ENCODE data around the gene CYS1.

Gene CYS1

DNA sequence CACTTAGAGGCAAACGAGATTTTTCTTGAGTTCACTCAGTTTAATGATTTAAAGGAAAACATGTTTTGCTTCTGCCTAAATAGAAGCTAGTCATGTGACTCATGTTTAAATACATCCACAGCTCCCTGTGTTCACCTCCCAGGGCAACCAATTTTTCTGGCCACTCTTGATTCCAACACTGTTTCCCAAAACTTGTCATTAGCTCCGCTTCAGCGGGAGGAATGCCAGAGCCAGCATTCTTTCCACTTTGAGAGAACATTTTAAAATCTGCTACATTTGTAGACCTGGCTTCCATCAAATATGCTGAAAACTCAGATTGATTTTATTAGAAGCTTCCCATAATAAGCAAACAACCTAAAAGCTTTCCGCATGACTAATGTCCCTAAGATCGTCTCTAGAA lies 2.8 kb upstream of the CYS1 start:
- H3K36me3 Mint-ChIP-seq, result no peaks in the 10 kb centered on the region
- H3K27me3 Mint-ChIP-seq, result peaks cover 43% of the 10 kb centered on the region
- no peak overlapping the region for H3K4me3 Mint-ChIP-seq
- H3K27ac Mint-ChIP-seq, result no peak overlapping the region
- peaks cover 14% of the 10 kb centered on the region for H3K4me1 Mint-ChIP-seq
- H3K9me3 Mint-ChIP-seq, result no peaks in the 10 kb centered on the region

DNA sequence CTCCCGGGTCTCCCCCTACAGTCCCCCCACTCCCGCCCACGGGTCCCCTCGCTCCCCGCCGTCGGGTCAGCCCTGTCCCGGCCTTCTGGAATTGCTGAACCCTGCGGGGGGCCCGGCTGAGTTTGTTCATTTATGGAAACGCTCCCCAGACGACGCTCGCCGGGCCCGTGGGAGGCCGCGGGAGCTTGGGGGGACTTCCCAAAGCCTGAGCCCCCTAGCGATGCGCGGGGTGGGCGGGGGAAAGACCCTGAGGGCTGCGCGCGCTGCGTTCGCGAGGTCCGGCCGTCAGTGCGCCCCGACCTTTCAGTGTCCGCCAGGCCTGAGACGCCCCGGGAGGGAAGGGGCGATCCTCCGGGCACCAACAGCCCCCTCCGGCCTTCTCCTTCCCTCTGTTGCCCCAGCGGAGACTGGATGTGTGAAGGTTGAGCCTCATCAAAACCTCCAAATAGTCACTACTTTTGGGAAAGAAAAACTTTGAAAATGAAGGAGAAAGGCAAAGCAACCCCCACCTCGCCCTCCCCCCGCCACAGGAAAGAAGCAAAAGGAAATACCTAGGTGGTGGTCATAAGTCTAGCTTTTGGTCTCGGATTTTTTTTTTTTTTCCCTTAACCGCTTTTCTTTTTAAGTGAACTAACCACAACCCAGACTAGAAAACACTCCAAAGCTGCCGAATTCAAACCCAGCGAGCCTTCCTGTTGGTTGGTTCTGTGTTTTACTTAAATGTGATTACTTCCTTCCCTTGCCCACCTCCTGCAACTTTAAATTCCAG lies 509 bp upstream of the CYS1 start:
- Mint-ChIP-seq H3K27me3 (peaks cover 56% of the 10 kb centered on the region), H3K9me3 (no peaks in the 10 kb centered on the region), H3K4me1 (peaks cover 14% of the 10 kb centered on the region), H3K36me3 (no peaks in the 10 kb centered on the region), H3K27ac (no peak overlapping the region), H3K4me3 (peak overlapping the region; percentile 81)

GRCh38 chr2:10079266-10079869 lies 843 bp downstream of the CYS1 start:
- Mint-ChIP-seq H3K4me1 (peaks cover 14% of the 10 kb centered on the region), H3K36me3 (no peaks in the 10 kb centered on the region), H3K9me3 (no peaks in the 10 kb centered on the region), H3K4me3 (peak overlapping the region; percentile 81), H3K27ac (peak overlapping the region; percentile 66), H3K27me3 (peaks cover 54% of the 10 kb centered on the region)

DNA sequence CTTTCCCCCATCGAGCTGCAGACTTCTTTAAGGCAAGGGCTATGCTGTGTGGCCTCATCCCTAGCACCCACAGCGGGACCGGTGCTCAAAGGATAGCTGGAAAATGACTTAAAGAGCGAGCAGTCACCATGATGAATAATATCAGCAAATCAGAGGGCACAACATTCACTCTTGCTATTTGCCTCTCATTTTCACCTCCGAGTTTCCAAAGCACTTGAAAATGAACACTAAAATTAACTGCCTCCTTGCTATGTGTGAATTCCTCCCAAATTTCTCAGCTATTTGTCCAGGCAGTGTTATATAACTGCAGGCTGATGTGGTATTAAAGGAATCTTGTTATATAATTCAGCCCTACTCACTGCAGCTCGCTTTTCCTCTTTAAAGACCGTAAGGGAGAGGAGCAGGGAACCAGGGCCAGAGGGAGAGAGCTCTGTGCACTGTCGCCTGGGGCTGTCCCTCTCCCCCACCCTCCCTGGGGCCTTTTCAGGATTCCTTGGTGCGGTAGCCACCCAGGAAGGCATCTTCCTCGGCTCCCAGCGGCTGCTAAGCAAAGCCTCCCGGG lies 1.4 kb downstream of the CYS1 start:
- H3K4me1 Mint-ChIP-seq, result peaks cover 14% of the 10 kb centered on the region
- peaks cover 54% of the 10 kb centered on the region for H3K27me3 Mint-ChIP-seq

DNA sequence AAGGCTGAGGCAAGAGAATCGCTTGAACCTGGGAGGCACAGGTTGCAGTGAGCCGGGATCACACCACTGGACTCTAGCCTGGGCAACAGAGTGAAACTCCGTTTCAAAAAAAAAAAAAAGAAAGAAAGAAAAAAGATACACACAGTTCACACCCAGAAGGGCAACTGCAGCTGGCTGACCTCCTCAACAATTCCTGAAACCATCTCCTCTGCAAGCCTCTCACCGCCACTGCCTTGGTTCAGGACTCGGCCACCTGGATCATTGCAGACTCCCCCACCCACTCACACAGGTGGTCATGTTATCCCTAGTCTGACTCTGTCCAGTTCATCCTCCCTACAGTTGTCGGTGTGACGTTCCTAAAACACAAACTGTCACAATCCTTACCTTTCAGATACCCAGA lies 2.2 kb downstream of the CYS1 start:
- no peaks in the 10 kb centered on the region for H3K36me3 Mint-ChIP-seq
- H3K9me3 Mint-ChIP-seq, result no peaks in the 10 kb centered on the region
- no peak overlapping the region for H3K4me3 Mint-ChIP-seq
- peaks cover 14% of the 10 kb centered on the region for H3K4me1 Mint-ChIP-seq
- peak overlapping the region; percentile 53 for H3K27ac Mint-ChIP-seq
- peaks cover 46% of the 10 kb centered on the region for H3K27me3 Mint-ChIP-seq

More for the DNA sequence above, 1.4 kb downstream of the CYS1 start:
- H3K27ac Mint-ChIP-seq, result peak overlapping the region; percentile 66
- no peaks in the 10 kb centered on the region for H3K9me3 Mint-ChIP-seq
- peak overlapping the region; percentile 81 for H3K4me3 Mint-ChIP-seq
- H3K36me3 Mint-ChIP-seq, result no peaks in the 10 kb centered on the region

- no peaks in the 10 kb centered on the region for H3K9me3 Mint-ChIP-seq
- no peak overlapping the region for H3K27ac Mint-ChIP-seq
- H3K36me3 Mint-ChIP-seq, result no peaks in the 10 kb centered on the region
- H3K4me3 Mint-ChIP-seq, result no peak overlapping the region
- H3K4me1 Mint-ChIP-seq, result peaks cover 19% of the 10 kb centered on the region
- peaks cover 46% of the 10 kb centered on the region for H3K27me3 Mint-ChIP-seq
These were observed 3.2 kb downstream of the CYS1 start for GRCh38 chr2:10076988-10077527.

DNA sequence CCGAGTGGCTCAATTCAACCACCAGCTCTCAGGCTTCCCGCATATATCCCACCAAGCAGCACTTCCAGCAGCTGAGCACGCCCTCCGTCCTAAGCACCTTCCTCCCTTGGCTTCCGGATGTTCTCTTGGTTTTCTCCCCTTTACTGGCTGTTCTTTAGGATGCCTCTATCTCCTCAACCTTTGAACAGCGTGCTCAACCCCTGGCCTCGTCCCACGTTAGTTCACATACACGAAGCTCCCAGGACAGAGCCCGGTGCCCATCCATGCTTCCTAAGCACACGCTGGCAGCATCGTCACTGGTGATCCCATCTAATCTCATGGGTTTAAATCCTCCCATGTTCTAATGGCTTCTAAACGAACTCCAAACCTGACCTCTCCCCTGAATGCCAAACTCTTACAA lies 3.7 kb downstream of the CYS1 start:
- Mint-ChIP-seq H3K36me3 (no peaks in the 10 kb centered on the region), H3K9me3 (no peaks in the 10 kb centered on the region), H3K27ac (peak overlapping the region; percentile 38), H3K4me3 (no peak overlapping the region), H3K4me1 (peaks cover 19% of the 10 kb centered on the region), H3K27me3 (peaks cover 43% of the 10 kb centered on the region)

- H3K27ac Mint-ChIP-seq, result no peak overlapping the region
- H3K4me1 Mint-ChIP-seq, result peaks cover 12% of the 10 kb centered on the region
- no peaks in the 10 kb centered on the region for H3K36me3 Mint-ChIP-seq
- H3K4me3 Mint-ChIP-seq, result no peak overlapping the region
- peaks cover 39% of the 10 kb centered on the region for H3K27me3 Mint-ChIP-seq
- H3K9me3 Mint-ChIP-seq, result no peaks in the 10 kb centered on the region
These were observed 4.5 kb downstream of the CYS1 start for GRCh38 chr2:10075571-10076209.

DNA sequence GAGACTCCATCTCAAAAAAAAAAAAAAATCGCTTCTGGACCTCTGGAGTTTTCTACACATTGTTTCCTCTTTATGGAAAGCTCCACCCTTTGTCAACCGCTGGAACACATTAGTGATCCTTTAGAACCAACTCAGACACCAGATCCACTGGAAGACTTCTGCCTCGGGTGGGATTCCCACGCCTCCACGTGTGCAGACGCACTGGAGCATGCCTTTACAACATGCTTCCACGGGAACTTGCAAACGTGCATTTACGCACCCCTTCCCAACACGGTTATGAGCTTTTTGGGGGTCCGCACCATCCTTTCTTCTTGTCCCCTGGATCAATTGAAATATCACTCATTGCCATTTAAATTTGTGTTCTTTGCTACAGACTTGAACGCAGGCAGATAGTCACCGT lies 5.1 kb downstream of the CYS1 start:
- Mint-ChIP-seq H3K36me3 (no peaks in the 10 kb centered on the region), H3K27me3 (peaks cover 39% of the 10 kb centered on the region), H3K9me3 (no peaks in the 10 kb centered on the region), H3K27ac (no peak overlapping the region), H3K4me1 (peaks cover 12% of the 10 kb centered on the region), H3K4me3 (no peak overlapping the region)

DNA sequence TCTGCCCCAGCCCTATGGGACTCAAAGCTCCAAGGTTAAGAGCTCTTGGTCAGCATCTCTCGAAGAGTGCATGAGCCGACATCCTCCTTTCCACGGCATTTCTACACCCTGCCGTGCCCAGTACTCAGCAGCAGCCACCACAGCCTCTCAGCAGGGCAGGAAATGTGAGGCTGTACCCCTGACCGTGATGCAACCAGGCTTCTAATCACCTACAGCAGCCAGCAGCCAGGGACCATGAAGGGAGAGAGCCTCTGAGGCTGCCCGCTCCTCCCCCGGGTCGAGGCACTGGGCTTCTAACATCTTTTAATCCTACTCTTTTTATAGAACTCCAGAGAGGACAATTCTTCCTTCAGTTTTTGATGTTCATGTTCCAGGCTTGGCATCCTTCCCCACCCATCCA lies 6.5 kb downstream of the CYS1 start:
- Mint-ChIP-seq H3K4me1 (peaks cover 6% of the 10 kb centered on the region), H3K4me3 (no peak overlapping the region)

GRCh38 chr2:10072656-10073480 lies 7.3 kb downstream of the CYS1 start:
- Mint-ChIP-seq H3K9me3 (no peaks in the 10 kb centered on the region), H3K27ac (peak overlapping the region; percentile 79), H3K4me3 (no peak overlapping the region), H3K27me3 (peaks cover 26% of the 10 kb centered on the region), H3K36me3 (no peaks in the 10 kb centered on the region), H3K4me1 (peaks cover 5% of the 10 kb centered on the region)

More for the DNA sequence above, 6.5 kb downstream of the CYS1 start:
- Mint-ChIP-seq H3K27ac (no peak overlapping the region), H3K27me3 (peaks cover 33% of the 10 kb centered on the region), H3K36me3 (no peaks in the 10 kb centered on the region), H3K9me3 (no peaks in the 10 kb centered on the region)

- Mint-ChIP-seq H3K27me3 (peaks cover 15% of the 10 kb centered on the region), H3K27ac (no peak overlapping the region), H3K36me3 (no peaks in the 10 kb centered on the region), H3K9me3 (no peaks in the 10 kb centered on the region), H3K4me3 (no peak overlapping the region), H3K4me1 (peaks cover 5% of the 10 kb centered on the region)
These were observed 8.6 kb downstream of the CYS1 start for GRCh38 chr2:10071595-10071994.

GRCh38 chr2:10071176-10071575 lies 9.0 kb downstream of the CYS1 start:
- Mint-ChIP-seq H3K27me3 (peaks cover 11% of the 10 kb centered on the region), H3K9me3 (no peaks in the 10 kb centered on the region), H3K4me1 (peaks cover 5% of the 10 kb centered on the region), H3K4me3 (no peak overlapping the region), H3K36me3 (no peaks in the 10 kb centered on the region), H3K27ac (no peak overlapping the region)

DNA sequence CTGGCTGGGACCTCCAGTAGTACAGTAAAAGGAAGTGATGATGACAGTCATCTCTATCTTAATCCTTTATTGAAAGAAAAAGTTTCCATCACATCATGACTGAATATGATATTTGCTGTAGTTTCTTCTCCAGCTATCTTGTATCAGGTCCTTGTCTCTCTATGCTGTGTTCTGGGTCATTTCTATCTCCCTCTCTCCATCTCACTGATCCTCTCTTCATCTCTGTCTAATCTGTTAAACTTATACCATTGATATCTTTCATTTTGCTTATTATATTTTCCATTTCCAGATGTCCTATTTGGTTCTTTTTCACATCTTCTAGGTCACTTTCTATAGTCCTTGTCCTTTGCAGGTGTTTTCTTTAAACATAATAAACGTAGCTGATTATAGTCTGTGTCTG lies 12.3 kb downstream of the CYS1 start:
- Mint-ChIP-seq H3K4me3 (no peak overlapping the region), H3K27me3 (peaks cover 3% of the 10 kb centered on the region), H3K36me3 (no peaks in the 10 kb centered on the region), H3K27ac (no peak overlapping the region), H3K4me1 (peaks cover 5% of the 10 kb centered on the region), H3K9me3 (no peaks in the 10 kb centered on the region)

- peaks cover under 1% of the 10 kb centered on the region for H3K4me1 Mint-ChIP-seq
- H3K27me3 Mint-ChIP-seq, result no peaks in the 10 kb centered on the region
- no peak overlapping the region for H3K27ac Mint-ChIP-seq
- no peak overlapping the region for H3K4me3 Mint-ChIP-seq
- no peaks in the 10 kb centered on the region for H3K9me3 Mint-ChIP-seq
- no peaks in the 10 kb centered on the region for H3K36me3 Mint-ChIP-seq
These were observed 12.9 kb downstream of the CYS1 start for GRCh38 chr2:10067330-10067729.

Data from activated naive CD4-positive, alpha-beta T cell treated with anti-CD3 and anti-CD28 coated beads, Interleukin-2, amount 50 U/mL, for 24 hours (primary cell).